HCT116 (cell line): ENCODE data around the gene NEK9.

Experiments used
- EZH2phosphoT487 ChIP-seq: fragments of 200-600 bp; IDR thresholded peaks from 2 replicates; pipeline ENCODE4 v1.6.1; 2018; ENCODE audit warnings: antibody characterized with exemption, borderline replicate concordance
- POLR2A ChIP-seq: IDR thresholded peaks from 2 replicates; pipeline ENCODE4 v1.7.0; 2011; ENCODE audit warnings: borderline replicate concordance; ENCODE audit not compliant: insufficient read depth, insufficient read length; ENCODE audit errors: extremely low read depth
- TF ChIP-seq, protein P1 (sequence below): IDR thresholded peaks from 2 replicates; pipeline ENCODE4 v1.6.1; 2012
- TF ChIP-seq, protein P2 (sequence below): IDR thresholded peaks from 2 replicates; pipeline ENCODE4 v1.6.1; 2012; ENCODE audit warnings: low read depth
- TF ChIP-seq, protein P3 (sequence below), 3 experiments: fragments of 200-600 bp in 1 of 3; sonication (generic) in 1 of 3; IDR thresholded peaks in 2 of 3; conservative IDR thresholded peaks in 1 of 3; 2 replicates each; pipeline ENCODE4 v1.5.1; 2012 to 2017; ENCODE audit warnings: low read depth in 2 of 3, low read length in 2 of 3, antibody characterized with exemption in 1 of 3, borderline replicate concordance in 1 of 3, control low read depth in 1 of 3, mild to moderate bottlenecking in 1 of 3, mixed read lengths in 1 of 3, mixed run types in 1 of 3, moderate library complexity in 1 of 3; ENCODE audit not compliant: insufficient read depth in 1 of 3

DNA sequence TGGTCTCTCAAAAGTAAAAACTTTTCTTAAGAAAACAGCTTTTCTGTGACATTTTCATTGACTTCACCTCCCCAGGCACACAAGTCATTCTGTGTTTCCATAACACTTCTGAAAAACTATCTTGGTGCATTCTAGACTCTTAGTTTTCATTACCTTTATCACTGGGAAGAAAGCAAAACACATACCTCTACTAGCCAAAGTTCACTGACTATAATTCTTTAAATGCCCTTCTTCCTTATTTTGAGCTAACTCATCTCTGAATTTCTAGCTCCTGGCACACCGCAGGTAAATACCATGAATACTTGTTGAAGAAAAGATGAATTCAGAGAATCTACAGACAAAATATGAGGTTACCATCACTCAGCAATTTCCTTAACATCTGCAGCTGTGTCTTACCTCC, 96.7 kb downstream of the NEK9 start:
- TF ChIP-seq POLR2A (no peak), EZH2phosphoT487 (no peak)
- TF ChIP-seq, protein P1, sequence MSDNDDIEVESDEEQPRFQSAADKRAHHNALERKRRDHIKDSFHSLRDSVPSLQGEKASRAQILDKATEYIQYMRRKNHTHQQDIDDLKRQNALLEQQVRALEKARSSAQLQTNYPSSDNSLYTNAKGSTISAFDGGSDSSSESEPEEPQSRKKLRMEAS: no peak
- TF ChIP-seq, protein P2, sequence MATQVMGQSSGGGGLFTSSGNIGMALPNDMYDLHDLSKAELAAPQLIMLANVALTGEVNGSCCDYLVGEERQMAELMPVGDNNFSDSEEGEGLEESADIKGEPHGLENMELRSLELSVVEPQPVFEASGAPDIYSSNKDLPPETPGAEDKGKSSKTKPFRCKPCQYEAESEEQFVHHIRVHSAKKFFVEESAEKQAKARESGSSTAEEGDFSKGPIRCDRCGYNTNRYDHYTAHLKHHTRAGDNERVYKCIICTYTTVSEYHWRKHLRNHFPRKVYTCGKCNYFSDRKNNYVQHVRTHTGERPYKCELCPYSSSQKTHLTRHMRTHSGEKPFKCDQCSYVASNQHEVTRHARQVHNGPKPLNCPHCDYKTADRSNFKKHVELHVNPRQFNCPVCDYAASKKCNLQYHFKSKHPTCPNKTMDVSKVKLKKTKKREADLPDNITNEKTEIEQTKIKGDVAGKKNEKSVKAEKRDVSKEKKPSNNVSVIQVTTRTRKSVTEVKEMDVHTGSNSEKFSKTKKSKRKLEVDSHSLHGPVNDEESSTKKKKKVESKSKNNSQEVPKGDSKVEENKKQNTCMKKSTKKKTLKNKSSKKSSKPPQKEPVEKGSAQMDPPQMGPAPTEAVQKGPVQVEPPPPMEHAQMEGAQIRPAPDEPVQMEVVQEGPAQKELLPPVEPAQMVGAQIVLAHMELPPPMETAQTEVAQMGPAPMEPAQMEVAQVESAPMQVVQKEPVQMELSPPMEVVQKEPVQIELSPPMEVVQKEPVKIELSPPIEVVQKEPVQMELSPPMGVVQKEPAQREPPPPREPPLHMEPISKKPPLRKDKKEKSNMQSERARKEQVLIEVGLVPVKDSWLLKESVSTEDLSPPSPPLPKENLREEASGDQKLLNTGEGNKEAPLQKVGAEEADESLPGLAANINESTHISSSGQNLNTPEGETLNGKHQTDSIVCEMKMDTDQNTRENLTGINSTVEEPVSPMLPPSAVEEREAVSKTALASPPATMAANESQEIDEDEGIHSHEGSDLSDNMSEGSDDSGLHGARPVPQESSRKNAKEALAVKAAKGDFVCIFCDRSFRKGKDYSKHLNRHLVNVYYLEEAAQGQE: no peak
- TF ChIP-seq, protein P3, sequence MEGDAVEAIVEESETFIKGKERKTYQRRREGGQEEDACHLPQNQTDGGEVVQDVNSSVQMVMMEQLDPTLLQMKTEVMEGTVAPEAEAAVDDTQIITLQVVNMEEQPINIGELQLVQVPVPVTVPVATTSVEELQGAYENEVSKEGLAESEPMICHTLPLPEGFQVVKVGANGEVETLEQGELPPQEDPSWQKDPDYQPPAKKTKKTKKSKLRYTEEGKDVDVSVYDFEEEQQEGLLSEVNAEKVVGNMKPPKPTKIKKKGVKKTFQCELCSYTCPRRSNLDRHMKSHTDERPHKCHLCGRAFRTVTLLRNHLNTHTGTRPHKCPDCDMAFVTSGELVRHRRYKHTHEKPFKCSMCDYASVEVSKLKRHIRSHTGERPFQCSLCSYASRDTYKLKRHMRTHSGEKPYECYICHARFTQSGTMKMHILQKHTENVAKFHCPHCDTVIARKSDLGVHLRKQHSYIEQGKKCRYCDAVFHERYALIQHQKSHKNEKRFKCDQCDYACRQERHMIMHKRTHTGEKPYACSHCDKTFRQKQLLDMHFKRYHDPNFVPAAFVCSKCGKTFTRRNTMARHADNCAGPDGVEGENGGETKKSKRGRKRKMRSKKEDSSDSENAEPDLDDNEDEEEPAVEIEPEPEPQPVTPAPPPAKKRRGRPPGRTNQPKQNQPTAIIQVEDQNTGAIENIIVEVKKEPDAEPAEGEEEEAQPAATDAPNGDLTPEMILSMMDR (IDR thresholded peaks at IDR 0.05 in 2 of 3, conservative IDR thresholded peaks at IDR 0.05 in 1 of 3; ENCODE audit: borderline replicate concordance in 1 of 3, insufficient read depth in 1 of 3, low read depth in 2 of 3, low read length in 2 of 3): no peak
